ENCODE data around the gene GRM1.

GRM1 gene

DNA sequence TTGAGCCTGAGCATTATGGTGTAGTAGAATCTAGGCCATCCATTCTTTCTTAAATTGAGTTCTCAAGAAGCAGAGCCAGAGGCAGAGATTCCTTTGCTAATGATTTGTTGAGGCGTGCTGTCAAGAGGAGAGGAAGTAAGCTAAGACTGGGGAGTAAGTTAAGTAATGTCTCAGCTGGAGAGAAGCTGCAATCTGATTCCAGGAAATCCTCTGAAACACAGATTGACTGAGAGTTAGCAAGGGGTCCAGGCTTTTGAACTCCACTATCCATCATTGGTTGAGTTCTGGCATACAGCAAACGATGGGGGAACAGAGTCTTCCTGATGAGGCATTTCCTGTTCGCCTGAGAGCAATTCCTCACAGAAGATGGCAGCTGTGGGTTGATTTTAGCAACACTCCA, 307.3 kb downstream of the GRM1 start:
- TF ChIP-seq, protein P1, sequence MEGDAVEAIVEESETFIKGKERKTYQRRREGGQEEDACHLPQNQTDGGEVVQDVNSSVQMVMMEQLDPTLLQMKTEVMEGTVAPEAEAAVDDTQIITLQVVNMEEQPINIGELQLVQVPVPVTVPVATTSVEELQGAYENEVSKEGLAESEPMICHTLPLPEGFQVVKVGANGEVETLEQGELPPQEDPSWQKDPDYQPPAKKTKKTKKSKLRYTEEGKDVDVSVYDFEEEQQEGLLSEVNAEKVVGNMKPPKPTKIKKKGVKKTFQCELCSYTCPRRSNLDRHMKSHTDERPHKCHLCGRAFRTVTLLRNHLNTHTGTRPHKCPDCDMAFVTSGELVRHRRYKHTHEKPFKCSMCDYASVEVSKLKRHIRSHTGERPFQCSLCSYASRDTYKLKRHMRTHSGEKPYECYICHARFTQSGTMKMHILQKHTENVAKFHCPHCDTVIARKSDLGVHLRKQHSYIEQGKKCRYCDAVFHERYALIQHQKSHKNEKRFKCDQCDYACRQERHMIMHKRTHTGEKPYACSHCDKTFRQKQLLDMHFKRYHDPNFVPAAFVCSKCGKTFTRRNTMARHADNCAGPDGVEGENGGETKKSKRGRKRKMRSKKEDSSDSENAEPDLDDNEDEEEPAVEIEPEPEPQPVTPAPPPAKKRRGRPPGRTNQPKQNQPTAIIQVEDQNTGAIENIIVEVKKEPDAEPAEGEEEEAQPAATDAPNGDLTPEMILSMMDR (IDR thresholded peaks at IDR 0.05; ENCODE audit: low read depth, low read length, missing control alignments): no peak
- H3K4me3 ChIP-seq (replicated peaks; ENCODE audit: low read depth, low read length): no peak overlapping the region
- DNase-seq (ENCODE audit: extremely low read depth, low read depth): no peak

DNA sequence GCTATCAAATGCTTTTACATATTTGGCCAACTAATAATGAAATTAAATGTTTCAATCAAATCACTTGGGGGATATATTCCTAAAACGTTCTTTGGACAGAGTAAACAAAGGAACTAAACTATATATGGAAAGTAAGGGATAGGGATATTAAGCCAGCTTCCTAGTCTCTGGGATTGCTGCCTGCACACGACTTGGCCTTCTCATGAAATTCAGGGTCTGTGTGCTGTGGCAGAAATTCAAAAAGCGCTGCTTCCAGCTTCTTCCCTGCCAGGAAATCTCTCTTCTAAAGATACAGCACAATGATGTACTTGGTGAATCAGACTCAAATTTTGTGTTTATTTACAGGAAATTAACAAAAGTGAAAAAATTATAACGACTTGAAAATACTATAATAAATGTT, 308.5 kb downstream of the GRM1 start:
- TF ChIP-seq, protein P1 (IDR thresholded peaks at IDR 0.05; ENCODE audit: low read depth, low read length, missing control alignments): no peak
- H3K4me3 ChIP-seq (replicated peaks; ENCODE audit: low read depth, low read length): no peak overlapping the region
- DNase-seq (ENCODE audit: extremely low read depth, low read depth): no peak

DNA sequence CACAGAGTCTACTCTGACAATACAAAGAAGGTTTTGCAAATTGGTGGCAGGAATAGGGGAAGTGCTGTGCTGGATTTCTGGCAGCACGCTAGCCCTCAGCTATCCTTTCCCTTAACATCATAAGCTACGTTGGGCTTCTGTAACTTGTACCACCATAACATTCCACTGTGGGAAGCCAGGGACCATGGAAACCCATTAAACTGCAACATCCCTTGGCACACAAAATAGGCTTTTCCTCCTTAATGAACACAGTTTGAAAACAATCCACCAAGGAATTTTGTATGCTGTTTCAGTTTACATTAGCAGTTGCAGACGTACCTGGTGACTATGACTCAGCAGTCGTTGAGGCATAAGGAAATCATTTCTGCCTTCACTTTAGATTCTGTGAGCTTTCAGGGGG, 310.9 kb downstream of the GRM1 start:
- TF ChIP-seq, protein P1 (IDR thresholded peaks at IDR 0.05; ENCODE audit: low read depth, low read length, missing control alignments): no peak
- peak; percentile 36 for DNase-seq (ENCODE audit: extremely low read depth, low read depth)
- no peak overlapping the region for H3K4me3 ChIP-seq (replicated peaks; ENCODE audit: low read depth, low read length)

DNA sequence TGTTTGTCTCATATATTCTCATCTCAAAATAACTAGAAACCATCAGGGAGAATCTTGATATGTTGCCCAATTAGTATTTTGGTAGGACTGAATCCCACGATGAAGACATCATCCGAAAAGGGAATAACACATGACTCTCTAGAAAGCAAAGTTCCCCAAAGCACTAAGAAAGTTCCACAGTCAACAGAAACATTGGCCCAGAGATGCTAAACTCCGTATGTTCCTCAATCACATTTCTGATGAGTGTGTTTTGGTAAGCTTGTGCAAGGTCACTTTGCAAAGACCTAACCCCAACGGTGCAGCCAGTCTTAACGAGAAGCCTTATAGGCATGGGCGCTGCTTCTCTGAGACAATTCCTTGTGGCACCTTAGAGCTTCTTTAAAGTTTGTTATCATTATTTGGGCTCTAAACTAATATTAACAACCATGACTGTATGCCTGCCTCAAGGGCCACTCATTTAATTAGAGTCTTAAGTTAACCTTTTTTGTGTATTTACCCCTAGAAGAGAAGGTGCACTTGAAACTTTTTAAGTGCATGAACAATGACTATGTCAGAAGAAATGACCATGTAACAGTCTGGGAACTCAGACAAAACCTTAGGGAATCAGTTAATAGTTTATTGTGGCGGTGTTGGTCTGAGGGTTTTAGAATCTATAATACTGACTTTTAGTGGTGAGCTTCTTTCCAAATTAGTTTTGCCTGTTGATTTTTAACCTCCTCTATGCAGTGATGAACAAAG, 312.8 kb downstream of the GRM1 start:
- DNase-seq (ENCODE audit: extremely low read depth, low read depth): no peak
- no peak overlapping the region for H3K4me3 ChIP-seq (replicated peaks; ENCODE audit: low read depth, low read length)
- TF ChIP-seq, protein P1 (IDR thresholded peaks at IDR 0.05; ENCODE audit: low read depth, low read length, missing control alignments): no peak

DNA sequence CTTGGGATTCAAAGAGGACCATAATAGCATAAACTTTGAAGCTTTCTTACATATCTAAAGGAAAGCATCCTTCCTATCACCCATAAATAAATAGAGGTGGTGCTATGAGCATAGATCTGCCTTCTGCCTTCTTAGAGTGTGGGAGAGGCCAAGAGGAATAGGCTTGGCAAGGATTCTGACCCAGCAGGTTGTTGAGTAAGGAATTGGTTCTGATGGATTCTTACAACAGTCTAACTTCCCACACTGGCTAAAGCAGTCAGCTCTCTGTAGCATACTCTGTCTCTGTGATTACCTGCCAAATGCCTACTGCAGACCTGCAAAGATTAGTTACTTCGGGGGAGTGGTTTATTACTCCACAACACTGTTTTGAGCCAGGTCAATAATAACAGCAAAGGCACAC, 316.7 kb downstream of the GRM1 start:
- TF ChIP-seq, protein P1 (IDR thresholded peaks at IDR 0.05; ENCODE audit: low read depth, low read length, missing control alignments): no peak
- no peak for DNase-seq (ENCODE audit: extremely low read depth, low read depth)

DNA sequence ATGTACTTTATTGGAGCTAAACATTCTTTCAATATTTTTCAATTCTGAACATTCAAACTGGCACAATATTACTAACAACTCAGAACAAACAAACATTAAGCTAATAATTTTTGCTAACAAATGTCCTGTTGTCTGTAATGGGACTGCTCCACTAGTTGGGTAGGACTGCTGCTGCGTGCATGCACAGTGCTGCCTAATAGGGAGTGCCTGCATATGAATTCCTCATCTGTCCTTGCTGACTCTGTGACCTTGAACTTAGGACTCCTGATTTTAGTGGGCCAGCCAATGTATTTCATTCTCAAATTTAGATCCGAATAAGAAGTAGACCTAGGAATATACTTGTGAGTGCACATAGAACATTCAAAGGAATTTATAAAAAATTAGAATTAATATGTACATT, 318.2 kb downstream of the GRM1 start:
- H3K4me3 ChIP-seq (replicated peaks; ENCODE audit: low read depth, low read length): no peak overlapping the region
- no peak for DNase-seq (ENCODE audit: extremely low read depth, low read depth)
- TF ChIP-seq, protein P1 (IDR thresholded peaks at IDR 0.05; ENCODE audit: low read depth, low read length, missing control alignments): no peak

More for the DNA sequence above, 316.7 kb downstream of the GRM1 start:
- no peak overlapping the region for H3K4me3 ChIP-seq (replicated peaks; ENCODE audit: low read depth, low read length)

DNA sequence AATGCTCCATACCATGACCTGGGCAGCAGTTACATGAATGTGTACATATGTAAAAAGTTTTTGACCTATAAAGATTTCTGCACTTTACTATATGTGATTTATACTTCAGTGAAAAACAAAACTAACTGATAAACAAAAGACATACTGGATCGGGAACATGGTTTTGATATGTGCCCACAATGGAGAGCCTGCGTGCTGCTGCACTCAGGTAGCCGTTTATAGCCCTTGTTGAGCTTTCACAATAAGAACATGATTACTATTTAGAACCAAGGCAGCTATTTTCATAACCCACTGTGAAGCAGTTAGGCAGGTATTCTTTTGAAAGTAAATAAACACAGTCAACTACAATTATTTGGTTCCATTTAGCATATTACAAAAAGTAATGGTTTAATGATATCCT, 318.8 kb downstream of the GRM1 start:
- no peak for DNase-seq (ENCODE audit: extremely low read depth, low read depth)
- H3K4me3 ChIP-seq (replicated peaks; ENCODE audit: low read depth, low read length): no peak overlapping the region
- TF ChIP-seq, protein P1 (IDR thresholded peaks at IDR 0.05; ENCODE audit: low read depth, low read length, missing control alignments): no peak
